HG02943 (cell line): ENCODE results near the gene ASPHD2.
"Not testable (repeated sequence)": the region's sequence is repeated elsewhere in the genome, so short reads cannot be mapped to it uniquely, and the experiment has no call there.

Experiments
- ATAC-seq: cut with Tn5 transposase; IDR thresholded peaks from one replicate; pipeline ENCODE4 v1.9.1; 2021; ENCODE audit warnings: mild to moderate bottlenecking, low read depth, moderate library complexity; ENCODE audit not compliant: unreplicated experiment

The ASPHD2 gene, protein sequence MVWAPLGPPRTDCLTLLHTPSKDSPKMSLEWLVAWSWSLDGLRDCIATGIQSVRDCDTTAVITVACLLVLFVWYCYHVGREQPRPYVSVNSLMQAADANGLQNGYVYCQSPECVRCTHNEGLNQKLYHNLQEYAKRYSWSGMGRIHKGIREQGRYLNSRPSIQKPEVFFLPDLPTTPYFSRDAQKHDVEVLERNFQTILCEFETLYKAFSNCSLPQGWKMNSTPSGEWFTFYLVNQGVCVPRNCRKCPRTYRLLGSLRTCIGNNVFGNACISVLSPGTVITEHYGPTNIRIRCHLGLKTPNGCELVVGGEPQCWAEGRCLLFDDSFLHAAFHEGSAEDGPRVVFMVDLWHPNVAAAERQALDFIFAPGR

DNA sequence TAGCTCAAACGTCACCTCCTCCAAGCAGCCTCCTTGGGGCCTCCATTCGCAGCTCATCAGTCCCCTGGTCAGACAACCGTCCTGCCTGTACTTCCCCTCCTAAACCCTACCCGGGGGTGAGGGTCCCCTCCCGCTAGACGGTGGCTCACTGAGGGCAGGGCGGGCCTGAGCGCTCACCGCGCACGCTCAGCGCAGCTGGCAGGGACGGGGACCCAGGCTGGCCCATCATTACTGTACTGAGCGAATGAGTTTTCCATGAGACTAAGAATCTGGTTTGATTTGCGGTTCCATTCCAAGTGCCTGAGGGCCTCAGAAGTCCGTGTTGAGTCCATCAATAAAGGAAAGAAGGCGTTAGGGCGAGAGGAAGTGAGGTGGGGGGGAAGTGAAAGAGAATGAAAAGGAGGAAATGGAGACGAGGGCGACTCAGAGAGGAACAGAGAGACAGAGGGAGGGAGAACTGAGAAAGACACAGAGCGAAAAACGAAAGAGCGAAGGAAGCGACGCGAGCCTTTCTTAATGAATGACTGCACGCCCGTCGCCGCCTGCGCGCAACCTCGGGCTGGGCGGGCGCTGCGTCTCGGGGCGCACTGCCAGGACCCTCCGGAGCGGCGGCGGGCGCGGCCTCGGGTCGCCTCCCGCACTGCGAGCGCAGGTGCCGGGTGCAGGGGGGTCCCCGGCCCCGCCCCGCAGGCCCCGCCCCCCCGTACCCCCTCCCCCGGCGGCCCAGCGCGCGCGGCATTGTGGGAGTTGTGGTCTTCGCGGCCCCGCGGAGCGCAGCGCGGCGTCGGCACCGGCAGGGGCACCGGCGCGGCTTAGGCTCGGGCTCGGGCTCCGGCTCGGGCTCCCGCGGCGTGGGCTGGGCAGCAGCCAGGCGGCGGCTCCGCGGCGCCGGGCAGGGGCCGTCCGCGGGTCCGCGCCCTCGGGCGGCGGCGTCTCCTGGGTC, at the start of gene ASPHD2:
TSS of gene ASPHD2 (plus strand) at position 746 of the 943 bp plus-strand sequence. CDS start 4,356 bp downstream, outside the sequence.
- ATAC-seq = peak; percentile 69

- no peak for ATAC-seq
These were observed 48.8 kb upstream of the ASPHD2 start for GRCh38 chr22:26380072-26380830.

- ATAC-seq = no peak
These were observed 46.3 kb upstream of the ASPHD2 start for GRCh38 chr22:26382782-26383181.

GRCh38 chr22:26383968-26384556, 45.0 kb upstream of the ASPHD2 start:
- no peak for ATAC-seq

DNA sequence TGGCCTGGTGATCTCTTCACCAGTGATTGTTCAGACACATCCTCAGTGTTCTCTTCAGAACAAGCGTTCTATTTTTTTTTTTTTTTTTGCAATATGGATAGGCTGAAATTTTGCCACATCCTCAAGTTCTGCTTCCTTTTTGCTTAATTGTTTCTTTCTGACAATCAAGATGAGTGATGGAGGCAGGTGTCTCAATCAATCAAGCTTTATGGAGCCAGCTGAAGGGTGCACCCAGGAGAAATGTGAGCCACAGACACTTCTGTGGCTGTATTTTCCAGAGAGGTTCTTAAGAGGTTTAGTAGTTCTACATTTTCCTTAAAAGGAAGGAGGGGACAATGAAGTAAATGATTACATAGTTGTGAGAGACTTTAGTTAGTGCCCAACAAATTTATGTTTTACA, 43.9 kb upstream of the ASPHD2 start:
- ATAC-seq = no peak

GRCh38 chr22:26389125-26389524, 39.9 kb upstream of the ASPHD2 start:
- ATAC-seq = no peak

GRCh38 chr22:26391091-26391490, 38.0 kb upstream of the ASPHD2 start:
- ATAC-seq = no peak

GRCh38 chr22:26391623-26392022, 37.4 kb upstream of the ASPHD2 start:
- ATAC-seq = no peak

GRCh38 chr22:26393929-26394328, 35.1 kb upstream of the ASPHD2 start:
- ATAC-seq = no peak

DNA sequence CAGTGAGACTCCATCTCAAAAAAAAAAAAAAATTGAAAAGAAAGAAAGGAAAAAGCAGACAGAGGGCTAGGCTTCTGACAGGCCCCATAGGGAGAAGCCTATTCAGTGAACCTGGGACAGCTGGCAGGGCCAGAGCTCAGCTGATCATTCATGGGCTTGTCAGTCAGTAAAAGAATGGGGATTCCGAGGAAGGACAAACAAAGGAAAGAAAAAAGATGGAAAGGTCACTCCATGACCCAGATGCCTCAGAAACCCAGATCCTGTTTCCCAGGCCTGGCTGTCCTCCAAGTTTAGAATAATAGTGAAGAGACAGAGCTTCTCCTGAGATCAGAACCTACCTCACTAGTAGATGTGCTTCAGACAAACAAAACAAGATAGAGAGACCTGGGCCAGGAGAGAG, 34.3 kb upstream of the ASPHD2 start:
- ATAC-seq = no peak

- ATAC-seq = no peak
These were observed 33.1 kb upstream of the ASPHD2 start for GRCh38 chr22:26395926-26396325.

DNA sequence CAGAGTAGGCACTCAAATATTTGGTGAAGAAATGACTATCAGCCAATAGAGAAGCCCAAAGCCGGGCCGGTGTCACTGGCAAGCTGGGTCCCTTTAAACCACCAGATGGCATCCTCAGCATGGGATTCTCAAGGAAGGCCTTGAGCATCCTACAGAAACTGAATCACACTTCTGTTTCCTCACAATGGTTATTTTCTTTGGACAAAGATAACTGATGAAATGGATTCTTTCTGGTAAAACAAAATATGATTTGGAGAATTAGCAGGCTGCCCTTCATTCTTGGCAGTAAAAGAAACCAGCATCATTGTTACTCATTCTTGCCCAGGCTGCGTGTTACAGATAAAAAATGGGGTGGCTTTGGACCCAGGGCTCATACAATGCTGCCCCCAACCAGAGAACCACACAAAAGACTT, 30.3 kb upstream of the ASPHD2 start:
- ATAC-seq = no peak

- ATAC-seq = no peak
These were observed 29.8 kb upstream of the ASPHD2 start for GRCh38 chr22:26399289-26399688.

- ATAC-seq = no peak
These were observed 27.3 kb upstream of the ASPHD2 start for GRCh38 chr22:26401726-26402125.

DNA sequence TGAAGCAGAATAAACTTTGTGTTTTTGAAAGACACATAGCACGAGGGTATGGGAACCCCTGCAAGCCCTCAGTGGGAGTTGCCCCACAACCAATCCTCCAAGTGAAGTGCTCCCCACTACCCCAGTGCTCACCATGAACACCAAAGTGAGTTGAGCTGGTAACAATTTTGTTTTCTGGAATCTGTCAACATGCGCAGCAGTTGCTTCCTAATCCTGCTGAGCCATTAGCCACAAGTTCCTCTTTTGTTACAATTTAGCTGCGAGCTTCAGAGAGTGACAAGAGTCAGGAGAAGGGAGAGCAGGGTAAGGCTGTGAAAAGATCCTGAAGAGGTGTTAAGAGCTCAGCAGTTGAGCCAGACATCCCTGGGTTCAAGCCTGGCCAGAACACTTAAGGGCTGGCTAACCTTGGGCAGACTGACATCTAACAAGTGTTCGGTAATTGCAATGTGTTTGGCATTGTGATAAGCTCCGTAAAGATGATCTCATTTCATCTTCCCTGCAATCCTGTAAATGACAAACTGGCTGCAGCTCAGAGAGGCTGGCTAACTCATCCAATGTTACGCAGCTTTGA, 24.1 kb upstream of the ASPHD2 start:
- no peak for ATAC-seq

DNA sequence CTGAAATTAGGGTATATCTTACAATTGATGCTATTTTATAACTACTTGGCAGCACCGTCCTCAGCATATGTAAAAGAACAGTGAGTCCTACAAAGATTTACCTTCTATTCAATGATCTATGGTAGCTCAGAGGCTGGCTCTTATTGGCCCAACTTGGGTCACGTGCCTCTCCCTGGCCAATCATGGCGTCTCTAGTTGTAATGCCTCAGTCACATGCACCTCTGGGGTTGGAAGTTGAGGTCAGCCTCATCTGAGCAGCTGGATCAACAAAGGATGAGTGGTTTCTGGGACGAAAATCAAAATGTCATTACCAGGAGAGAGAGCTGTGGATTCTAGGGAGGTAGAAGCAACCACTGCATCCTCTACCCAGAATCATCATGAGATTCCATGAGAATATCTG, 22.9 kb upstream of the ASPHD2 start:
- no peak for ATAC-seq

GRCh38 chr22:26408562-26409220, 20.4 kb upstream of the ASPHD2 start:
- ATAC-seq = not testable (repeated sequence)

DNA sequence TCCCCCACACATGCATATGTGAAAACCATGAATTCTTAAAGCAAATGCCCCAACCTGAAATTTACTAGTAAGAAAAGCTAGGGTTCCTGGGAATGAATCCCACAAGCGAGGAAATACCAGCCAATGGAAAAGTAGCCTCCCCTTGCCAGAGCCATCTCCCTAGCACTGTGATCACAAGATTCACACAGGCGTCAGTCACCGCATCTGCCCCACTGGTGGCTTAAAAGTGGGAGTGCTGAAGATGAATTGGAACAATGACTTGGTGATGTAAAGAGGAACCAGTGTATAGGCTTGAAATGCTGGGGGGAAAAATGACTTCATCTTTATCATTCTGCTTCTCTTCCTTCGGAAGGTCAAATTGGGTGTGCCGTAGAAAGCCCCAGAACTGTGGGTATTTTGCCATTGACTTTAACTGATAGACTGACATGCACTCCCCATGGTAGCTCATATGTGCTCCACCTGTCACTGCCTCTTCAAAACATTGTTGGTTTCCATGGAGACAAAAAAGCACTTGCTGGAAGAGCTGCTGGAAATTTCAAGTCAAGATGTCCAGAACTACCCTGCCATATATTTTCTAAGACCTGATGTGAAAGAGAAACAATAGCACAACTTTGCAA, 19.2 kb upstream of the ASPHD2 start:
- no peak for ATAC-seq

GRCh38 chr22:26410386-26410785, 18.7 kb upstream of the ASPHD2 start:
- ATAC-seq = no peak
